OCI-LY7 (cell line): ENCODE results near the gene ZNF438. TPM values are rescaled to one million over a fixed set of nuclear protein-coding genes. Genes with fewer than 3 reads are reported as not detected.

Source experiments
- BruUV-seq: library from RNA; stranded (reverse); fragments of 400-500 nt; replicated peaks from 2 replicates; lab custom pipeline; 2021; lab: Mats Ljungman, UMichigan
- CTCF ChIA-PET: fragments of 300-600 bp; sonication (Branson Sonifier 250); formaldehyde crosslinking; loops from one replicate; lab custom pipeline; 2022; ENCODE audit warnings: antibody characterized with exemption; ENCODE audit not compliant: unreplicated experiment; lab: Charles Lee
- POLR2A ChIA-PET: fragments of 300-600 bp; sonication (Branson Sonifier 250); formaldehyde crosslinking; loops from one replicate; lab custom pipeline; 2022; ENCODE audit warnings: antibody characterized with exemption; lab: Charles Lee
- DNase-seq: peaks from one replicate; pipeline ENCODE4 v3.0.0-alpha.2; 2015; ENCODE audit warnings: low spot score
- H2AFZ ChIP-seq: fragments of 200-600 bp; sonication (generic), shearing (Covaris generic); 2 replicates; pipeline ENCODE4 v1.6.1; 2014; ENCODE audit warnings: mild to moderate bottlenecking, antibody characterized with exemption, low read length, moderate library complexity
- H3K27ac ChIP-seq: fragments of 200-600 bp; sonication (generic); 2 replicates; pipeline ENCODE4 v1.5.1; 2014; ENCODE audit warnings: mixed run types, low read depth, mild to moderate bottlenecking, moderate library complexity, low read length, inconsistent platforms; ENCODE audit not compliant: poor library complexity, severe bottlenecking
- H3K36me3 ChIP-seq: fragments of 200-600 bp; sonication (generic); 2 replicates; pipeline ENCODE4 v1.6.1; 2014; ENCODE audit warnings: mild to moderate bottlenecking, antibody characterized with exemption, low read length, moderate library complexity, mixed read lengths; ENCODE audit not compliant: insufficient read depth
- H3K4me1 ChIP-seq: fragments of 200-600 bp; sonication (generic); 2 replicates; pipeline ENCODE4 v1.5.1; 2014; ENCODE audit warnings: mild to moderate bottlenecking, low read length; ENCODE audit not compliant: insufficient read depth, poor library complexity, severe bottlenecking
- H3K4me2 ChIP-seq: fragments of 200-600 bp; sonication (generic); 2 replicates; pipeline ENCODE4 v1.6.1; 2014; ENCODE audit warnings: mild to moderate bottlenecking, low read length
- H3K4me3 ChIP-seq: fragments of 200-600 bp; sonication (generic); 2 replicates; pipeline ENCODE4 v1.5.1; 2014; ENCODE audit warnings: mild to moderate bottlenecking, low read depth, low read length; ENCODE audit not compliant: poor library complexity, severe bottlenecking
- H3K79me2 ChIP-seq: fragments of 200-600 bp; sonication (generic); 2 replicates; pipeline ENCODE4 v1.6.1; 2016; ENCODE audit warnings: low read depth, mild to moderate bottlenecking, low read length, moderate library complexity, mixed read lengths; ENCODE audit not compliant: insufficient read depth
- H3K9me2 ChIP-seq: fragments of 200-600 bp; sonication (generic); 2 replicates; pipeline ENCODE4 v1.6.1; 2016; ENCODE audit warnings: mild to moderate bottlenecking, low read length, mixed read lengths; ENCODE audit not compliant: insufficient read depth
- H3K9me3 ChIP-seq: fragments of 200-600 bp; sonication (generic); 2 replicates; pipeline ENCODE4 v1.6.1; 2014; ENCODE audit warnings: mild to moderate bottlenecking, mixed run types, low read length, mixed read lengths
- H4K20me1 ChIP-seq: fragments of 200-600 bp; sonication (generic); 2 replicates; pipeline ENCODE4 v1.6.1; 2014; ENCODE audit warnings: mild to moderate bottlenecking, antibody characterized with exemption, low read length, moderate library complexity, mixed read lengths; ENCODE audit not compliant: insufficient read depth
- EZH2phosphoT487 ChIP-seq: fragments of 200-600 bp; sonication (generic); IDR thresholded peaks from 2 replicates; pipeline ENCODE4 v1.6.1; 2018; ENCODE audit warnings: low read depth, borderline replicate concordance, mild to moderate bottlenecking, mixed run types, antibody characterized with exemption, low read length, moderate library complexity, mixed read lengths
- intact Hi-C: fragments of 100-400 bp; cut with micrococcal nuclease; formaldehyde crosslinking; loops from one replicate; pipeline ENCODE4 v1.10.0; 2022; ENCODE audit not compliant: unreplicated experiment
- total RNA-seq, 2 experiments: library from RNA; depleted of rRNA in 1 of 2; stranded (reverse); fragments of >200 nt in 1 of 2; shearing (Covaris generic) in 1 of 2; gene quantifications; 2 replicates each; pipeline ENCODE4 v1.2.3, GENCODE V29; 2014 to 2022
- TF ChIP-seq, protein P1 (sequence below): fragments of 200-600 bp; sonication (generic); conservative IDR thresholded peaks from 2 replicates; pipeline ENCODE4 v1.5.1; 2014; ENCODE audit warnings: mild to moderate bottlenecking, antibody characterized with exemption, low read length, moderate library complexity, mixed read lengths

The ZNF438 gene
- total RNA-seq, 2 experiments from 2014 or later, result 2.0 to 2.5 TPM

DNA sequence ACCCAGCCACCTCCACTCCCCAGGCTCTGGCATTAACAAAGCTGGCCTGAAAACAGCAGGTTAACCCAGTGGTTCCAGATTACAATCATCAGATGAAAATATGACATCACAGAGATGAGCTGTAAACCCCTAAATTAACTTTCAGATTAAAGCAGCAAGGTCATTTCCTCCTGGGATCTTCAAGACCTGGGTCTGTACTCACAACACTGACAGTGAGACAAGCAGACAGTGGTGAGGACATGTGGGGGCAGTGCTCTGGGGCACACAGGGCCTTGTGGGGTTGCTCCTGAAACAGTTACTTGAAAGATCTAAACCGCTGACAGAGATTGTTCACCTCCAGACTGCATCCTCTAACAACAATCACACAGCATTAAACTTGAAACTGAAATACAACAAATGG, 134.1 kb downstream of the ZNF438 start:
- no peak overlapping the region for H3K4me2 ChIP-seq
- no peak overlapping the region for H3K27ac ChIP-seq
- no peak overlapping the region for H2AFZ ChIP-seq
- 0 out of 2 replicates have a peak, but pooled peaks cover 5% of the 10 kb centered on the region for H3K9me3 ChIP-seq
- no peak overlapping the region for H3K4me3 ChIP-seq
- TF ChIP-seq, protein P1, sequence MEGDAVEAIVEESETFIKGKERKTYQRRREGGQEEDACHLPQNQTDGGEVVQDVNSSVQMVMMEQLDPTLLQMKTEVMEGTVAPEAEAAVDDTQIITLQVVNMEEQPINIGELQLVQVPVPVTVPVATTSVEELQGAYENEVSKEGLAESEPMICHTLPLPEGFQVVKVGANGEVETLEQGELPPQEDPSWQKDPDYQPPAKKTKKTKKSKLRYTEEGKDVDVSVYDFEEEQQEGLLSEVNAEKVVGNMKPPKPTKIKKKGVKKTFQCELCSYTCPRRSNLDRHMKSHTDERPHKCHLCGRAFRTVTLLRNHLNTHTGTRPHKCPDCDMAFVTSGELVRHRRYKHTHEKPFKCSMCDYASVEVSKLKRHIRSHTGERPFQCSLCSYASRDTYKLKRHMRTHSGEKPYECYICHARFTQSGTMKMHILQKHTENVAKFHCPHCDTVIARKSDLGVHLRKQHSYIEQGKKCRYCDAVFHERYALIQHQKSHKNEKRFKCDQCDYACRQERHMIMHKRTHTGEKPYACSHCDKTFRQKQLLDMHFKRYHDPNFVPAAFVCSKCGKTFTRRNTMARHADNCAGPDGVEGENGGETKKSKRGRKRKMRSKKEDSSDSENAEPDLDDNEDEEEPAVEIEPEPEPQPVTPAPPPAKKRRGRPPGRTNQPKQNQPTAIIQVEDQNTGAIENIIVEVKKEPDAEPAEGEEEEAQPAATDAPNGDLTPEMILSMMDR, result no peak
- no peak for TF ChIP-seq EZH2phosphoT487
- H3K9me2 ChIP-seq, result no peaks in the 10 kb centered on the region
- H3K4me1 ChIP-seq, result no peaks in the 10 kb centered on the region
- no peaks in the 10 kb centered on the region for H3K79me2 ChIP-seq
- no peak for DNase-seq
- intact Hi-C loops, result no loop called here
- H4K20me1 ChIP-seq, result no peaks in the 10 kb centered on the region
- no peaks in the 10 kb centered on the region for H3K36me3 ChIP-seq
- ChIA-PET POLR2A (no interaction called here), CTCF (no interaction called here)
- BruUV-seq, result no TSS peak

- 0 out of 2 replicates have a peak, but pooled peaks cover 5% of the 10 kb centered on the region for H3K9me3 ChIP-seq
Observed at GRCh38 chr10:30897048-30897447, 134.6 kb downstream of the ZNF438 start.

DNA sequence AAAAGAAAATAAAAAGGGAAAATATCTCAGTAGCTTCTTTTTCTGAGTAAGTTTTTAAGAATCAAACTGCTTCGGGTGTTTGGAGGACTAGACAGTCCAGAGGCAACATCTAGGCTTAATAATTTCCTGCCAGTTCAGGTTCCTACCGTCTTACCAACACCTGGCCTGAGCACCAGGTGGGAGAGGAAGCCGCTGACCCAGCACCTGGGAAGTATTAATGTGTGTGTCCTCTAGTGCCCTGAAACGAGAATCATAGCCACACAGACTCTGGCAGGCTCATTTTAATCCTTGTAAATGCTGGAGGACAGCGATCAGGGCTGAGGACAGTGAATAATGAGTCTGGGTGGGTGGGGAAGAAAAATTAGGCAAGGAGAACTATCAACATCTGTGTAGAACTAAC, 137.4 kb downstream of the ZNF438 start:
- TF ChIP-seq EZH2phosphoT487, result no peak
- TF ChIP-seq, protein P1, result no peak
- Histone ChIP-seq H2AFZ (no peak overlapping the region), H4K20me1 (no peaks in the 10 kb centered on the region), H3K27ac (no peak overlapping the region), H3K4me2 (no peak overlapping the region), H3K4me3 (no peak overlapping the region), H3K36me3 (no peaks in the 10 kb centered on the region), H3K79me2 (no peaks in the 10 kb centered on the region), H3K9me2 (no peaks in the 10 kb centered on the region), H3K9me3 (0 out of 2 replicates have a peak, but pooled peaks cover 5% of the 10 kb centered on the region), H3K4me1 (no peaks in the 10 kb centered on the region)
- ChIA-PET CTCF (no interaction called here), POLR2A (interaction anchor here (1.7 kb wide), 1 partner anchor 11 kb away, joined by 5 read pairs; no protein-coding TSS in a partner anchor)
- intact Hi-C loops, result no loop called here
- no peak for DNase-seq
- BruUV-seq, result no TSS peak

More at GRCh38 chr10:30897048-30897447, 134.6 kb downstream of the ZNF438 start:
- no peak overlapping the region for H3K27ac ChIP-seq
- BruUV-seq, result no TSS peak
- H4K20me1 ChIP-seq, result no peaks in the 10 kb centered on the region
- no peak for DNase-seq
- H3K4me2 ChIP-seq, result no peak overlapping the region
- POLR2A ChIA-PET, result no interaction called here
- H3K79me2 ChIP-seq, result no peaks in the 10 kb centered on the region
- H2AFZ ChIP-seq, result no peak overlapping the region
- intact Hi-C loops, result no loop called here
- TF ChIP-seq EZH2phosphoT487, result no peak
- TF ChIP-seq, protein P1, result no peak
- no peaks in the 10 kb centered on the region for H3K9me2 ChIP-seq
- no peaks in the 10 kb centered on the region for H3K36me3 ChIP-seq
- CTCF ChIA-PET, result no interaction called here
- no peaks in the 10 kb centered on the region for H3K4me1 ChIP-seq
- no peak overlapping the region for H3K4me3 ChIP-seq
